Stimulated activated CD8-positive, alpha-beta memory T cell treated with anti-CD3 and anti-CD28 coated beads, Interleukin-15, amount 100 ng/mL, for 4 hours (primary cell): ENCODE measurements around the gene BACH2.
A peak's percentile ranks its signal among the peaks of the same experiment; 100 is the strongest.
"Not testable (repeated sequence)": the region's sequence is repeated elsewhere in the genome, so short reads cannot be mapped to it uniquely, and the experiment has no call there.

Experiments used
- DNase-seq, 2 donors: peaks; one replicate each; pipeline ENCODE4 v3.0.0-alpha.2; 2020; ENCODE audit warnings: low read depth in 2 of 2

BACH2 gene

GRCh38 chr6:89971338-89972024 lies 325.2 kb downstream of the BACH2 start:
- not testable (repeated sequence) for DNase-seq

GRCh38 chr6:89970609-89971337 lies 325.9 kb downstream of the BACH2 start:
- no peak for DNase-seq

GRCh38 chr6:89970072-89970471 lies 326.6 kb downstream of the BACH2 start:
- DNase-seq: no peak

GRCh38 chr6:89966913-89967312 lies 329.7 kb downstream of the BACH2 start:
- no peak for DNase-seq

GRCh38 chr6:89966228-89966544 lies 330.5 kb downstream of the BACH2 start:
- no peak for DNase-seq

GRCh38 chr6:89965441-89966227 lies 331.0 kb downstream of the BACH2 start:
- DNase-seq: no peak

- no peak for DNase-seq
Measured at GRCh38 chr6:89963391-89963790, 333.3 kb downstream of the BACH2 start.

GRCh38 chr6:89961481-89961880 lies 335.2 kb downstream of the BACH2 start:
- no peak for DNase-seq

GRCh38 chr6:89959883-89960282 lies 336.8 kb downstream of the BACH2 start:
- no peak for DNase-seq

GRCh38 chr6:89956182-89956581 lies 340.5 kb downstream of the BACH2 start:
- DNase-seq: no peak

GRCh38 chr6:89955364-89955763 lies 341.3 kb downstream of the BACH2 start:
- no peak for DNase-seq

GRCh38 chr6:89954721-89955148 lies 341.9 kb downstream of the BACH2 start:
- DNase-seq: no peak

- peak; percentile 24 to 38 for DNase-seq
Measured at GRCh38 chr6:89952686-89953085, 344.0 kb downstream of the BACH2 start.

GRCh38 chr6:89952105-89952671 lies 344.5 kb downstream of the BACH2 start:
- no peak for DNase-seq

GRCh38 chr6:89951574-89952104 lies 345.0 kb downstream of the BACH2 start:
- no peak for DNase-seq

- DNase-seq: no peak
Measured at GRCh38 chr6:89950879-89951391, 345.7 kb downstream of the BACH2 start.

- DNase-seq: no peak
Measured at GRCh38 chr6:89950446-89950845, 346.2 kb downstream of the BACH2 start.

GRCh38 chr6:89948876-89949275 lies 347.8 kb downstream of the BACH2 start:
- DNase-seq: no peak

- no peak for DNase-seq
Measured at GRCh38 chr6:89944826-89945407, 351.7 kb downstream of the BACH2 start.

GRCh38 chr6:89944181-89944755 lies 352.4 kb downstream of the BACH2 start:
- DNase-seq: no peak

GRCh38 chr6:89942601-89943000 lies 354.0 kb downstream of the BACH2 start:
- DNase-seq: no peak
